HEK293 (cell line): Measurements from ENCODE around the gene APRT.

Experiments used
- CTCF ChIA-PET: fragments of 350-600 bp; formaldehyde crosslinking; extraction: SDS; loops from one replicate; lab custom pipeline; 2021; ENCODE audit warnings: antibody characterized with exemption; lab: Yijun Ruan, JAX
- POLR2A ChIA-PET: fragments of 300-600 bp; formaldehyde crosslinking; extraction: SDS; loops from one replicate; lab custom pipeline; 2020; ENCODE audit warnings: antibody characterized with exemption, inconsistent platforms; lab: Yijun Ruan, JAX
- H3K27ac ChIP-seq: fragments of 200-500 bp; sonication (Bioruptor generic); 2 replicates; pipeline ENCODE4 v1.5.1; 2014; ENCODE audit warnings: low read depth, low read length, control low read depth, inconsistent platforms; ENCODE audit errors: extremely low read depth
- H3K36me3 ChIP-seq, 2 experiments: fragments of 200-500 bp in 1 of 2; sonication (Bioruptor generic) in 1 of 2; 1 replicate in 1 of 2; 2 replicates in 1 of 2; pipeline ENCODE4 v1.5.1; 2014 to 2017; ENCODE audit warnings: inconsistent platforms in 2 of 2, low read length in 2 of 2; ENCODE audit not compliant: control insufficient read depth in 2 of 2, insufficient read depth in 1 of 2
- H3K4me1 ChIP-seq: fragments of 200-500 bp; sonication (Bioruptor generic); 2 replicates; pipeline ENCODE4 v1.5.1; 2014; ENCODE audit warnings: mild to moderate bottlenecking, low read length, inconsistent platforms; ENCODE audit not compliant: control insufficient read depth, insufficient read depth
- H3K4me3 ChIP-seq: 2 replicates; pipeline ENCODE4 v1.5.1; 2011; ENCODE audit warnings: low read depth, mild to moderate bottlenecking, control low read depth, low read length, moderate library complexity
- H3K9me3 ChIP-seq: fragments of 200-500 bp; sonication (Bioruptor generic); 2 replicates; pipeline ENCODE4 v1.5.1; 2014; ENCODE audit warnings: low read depth, low read length, inconsistent platforms; ENCODE audit not compliant: control insufficient read depth, insufficient read depth
- EGR2 ChIP-seq: fragments of 450-650 bp; formaldehyde crosslinking; IDR thresholded peaks from 2 replicates; pipeline ENCODE4 v1.5.1; 2016; ENCODE audit warnings: low read depth, missing biosample characterization, missing genetic modification characterization
- GFI1B ChIP-seq: fragments of 450-650 bp; formaldehyde crosslinking; IDR thresholded peaks from 2 replicates; pipeline ENCODE4 v1.5.1; 2016; ENCODE audit warnings: missing biosample characterization, missing genetic modification characterization
- HOXA7 ChIP-seq: sonication (generic); formaldehyde crosslinking; IDR thresholded peaks from 2 replicates; pipeline ENCODE4 v1.8.1; 2022; ENCODE audit warnings: missing genetic modification reagents, borderline replicate concordance
- KLF8 ChIP-seq: fragments of 450-650 bp; formaldehyde crosslinking; IDR thresholded peaks from 2 replicates; pipeline ENCODE4 v1.5.1; 2016; ENCODE audit warnings: missing biosample characterization, missing genetic modification characterization
- KLF9 ChIP-seq: fragments of 450-650 bp; formaldehyde crosslinking; IDR thresholded peaks from 2 replicates; pipeline ENCODE4 v1.5.1; 2016; ENCODE audit warnings: missing biosample characterization, missing genetic modification characterization, low read depth
- SCRT2 ChIP-seq: fragments of 450-650 bp; formaldehyde crosslinking; IDR thresholded peaks from 2 replicates; pipeline ENCODE4 v1.5.1; 2016; ENCODE audit warnings: missing biosample characterization, missing genetic modification characterization
- ZNF112 ChIP-seq: fragments of 450-650 bp; formaldehyde crosslinking; IDR thresholded peaks from 2 replicates; pipeline ENCODE4 v1.5.0; 2017; ENCODE audit warnings: missing biosample characterization, missing genetic modification characterization
- ZNF133 ChIP-seq: fragments of 450-650 bp; formaldehyde crosslinking; IDR thresholded peaks from 2 replicates; pipeline ENCODE4 v1.5.1; 2016; ENCODE audit warnings: missing biosample characterization, missing genetic modification characterization
- ZNF184 ChIP-seq: fragments of 450-650 bp; IDR thresholded peaks from 2 replicates; pipeline ENCODE4 v1.5.1; 2018; ENCODE audit warnings: missing biosample characterization, mild to moderate bottlenecking, missing genetic modification characterization
- ZNF221 ChIP-seq: fragments of 450-650 bp; formaldehyde crosslinking; IDR thresholded peaks from 2 replicates; pipeline ENCODE4 v1.5.1; 2017; ENCODE audit warnings: missing biosample characterization, missing genetic modification characterization, borderline replicate concordance
- ZNF239 ChIP-seq: fragments of 450-650 bp; formaldehyde crosslinking; IDR thresholded peaks from 2 replicates; pipeline ENCODE4 v1.5.1; 2016; ENCODE audit warnings: missing biosample characterization, missing genetic modification characterization
- ZNF391 ChIP-seq: fragments of 450-650 bp; formaldehyde crosslinking; IDR thresholded peaks from 2 replicates; pipeline ENCODE4 v1.5.1; 2016; ENCODE audit warnings: low read depth, missing biosample characterization, missing genetic modification characterization, borderline replicate concordance
- ZNF394 ChIP-seq: fragments of 450-650 bp; formaldehyde crosslinking; IDR thresholded peaks from 2 replicates; pipeline ENCODE4 v1.5.1; 2016; ENCODE audit warnings: missing biosample characterization, missing genetic modification characterization, mild to moderate bottlenecking, moderate library complexity, borderline replicate concordance
- ZNF521 ChIP-seq: fragments of 450-650 bp; formaldehyde crosslinking; IDR thresholded peaks from 2 replicates; pipeline ENCODE4 v1.5.1; 2017; ENCODE audit warnings: missing biosample characterization, mild to moderate bottlenecking, missing genetic modification characterization
- ZNF530 ChIP-seq: fragments of 450-650 bp; formaldehyde crosslinking; IDR thresholded peaks from 2 replicates; pipeline ENCODE4 v1.5.1; 2016; ENCODE audit warnings: low read depth, missing biosample characterization, missing genetic modification characterization
- ZNF747 ChIP-seq: fragments of 450-650 bp; formaldehyde crosslinking; IDR thresholded peaks from 2 replicates; pipeline ENCODE4 v1.5.1; 2016; ENCODE audit warnings: missing biosample characterization, missing genetic modification characterization
- TF ChIP-seq, protein P1 (sequence below): fragments of 450-650 bp; formaldehyde crosslinking; optimal IDR thresholded peaks from 2 replicates; pipeline ENCODE3; 2016; ENCODE audit warnings: missing biosample characterization, mild to moderate bottlenecking, missing genetic modification characterization
- TF ChIP-seq, protein P2 (sequence below): fragments of 450-650 bp; formaldehyde crosslinking; conservative IDR thresholded peaks from 2 replicates; pipeline ENCODE4 v1.5.1; 2016; ENCODE audit warnings: low read depth, missing biosample characterization, missing genetic modification characterization
- TF ChIP-seq, protein P3 (sequence below): fragments of 450-650 bp; formaldehyde crosslinking; IDR thresholded peaks from 2 replicates; pipeline ENCODE4 v1.5.1; 2016; ENCODE audit warnings: missing biosample characterization, missing genetic modification characterization
- TF ChIP-seq, protein P4 (sequence below): fragments of 450-650 bp; formaldehyde crosslinking; IDR thresholded peaks from 2 replicates; pipeline ENCODE4 v1.5.1; 2017; ENCODE audit warnings: missing biosample characterization, missing genetic modification characterization

Gene APRT

DNA sequence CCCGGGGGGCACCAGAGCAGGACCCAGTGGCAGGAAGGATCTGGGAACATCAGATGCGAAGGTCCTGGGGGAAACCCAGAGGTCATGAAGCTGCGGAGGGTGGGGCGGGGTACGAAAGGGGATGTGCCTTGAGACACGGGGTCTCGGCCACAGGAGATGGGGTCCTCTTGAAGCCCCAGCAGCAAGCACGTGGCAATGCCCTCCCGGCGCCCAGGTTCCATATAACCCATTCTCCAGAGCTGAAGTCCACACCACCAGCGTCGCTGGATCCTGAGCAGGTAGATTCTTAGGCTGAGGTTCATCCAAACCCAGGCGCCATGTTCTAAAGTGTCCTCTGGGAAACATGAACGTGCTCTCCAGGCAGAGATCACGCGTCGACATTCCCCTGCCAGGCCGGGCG is 47.6 kb downstream of the APRT start:
- ChIA-PET POLR2A (interaction anchor here (0.9 to 1.2 kb wide), 3 partner anchors 8 to 20 kb away, joined by 3 to 14 read pairs (median 5); no protein-coding TSS in a partner anchor), CTCF (interaction anchor here (0.6 to 3.2 kb wide), 5 partner anchors 10 to 27 kb away, joined by 4 to 25 read pairs (median 4); no protein-coding TSS in a partner anchor)
- no peak for TF ChIP-seq ZNF521 (tag by site-specific recombination)
- TF ChIP-seq KLF8 (tag by site-specific recombination): no peak
- TF ChIP-seq ZNF184 (tag by site-specific recombination): no peak
- no peak for TF ChIP-seq HOXA7 (CRISPR knock-in tag)
- no peak for TF ChIP-seq ZNF112 (tag by site-specific recombination)
- no peak for TF ChIP-seq SCRT2
- TF ChIP-seq GFI1B: no peak
- TF ChIP-seq, protein P1, sequence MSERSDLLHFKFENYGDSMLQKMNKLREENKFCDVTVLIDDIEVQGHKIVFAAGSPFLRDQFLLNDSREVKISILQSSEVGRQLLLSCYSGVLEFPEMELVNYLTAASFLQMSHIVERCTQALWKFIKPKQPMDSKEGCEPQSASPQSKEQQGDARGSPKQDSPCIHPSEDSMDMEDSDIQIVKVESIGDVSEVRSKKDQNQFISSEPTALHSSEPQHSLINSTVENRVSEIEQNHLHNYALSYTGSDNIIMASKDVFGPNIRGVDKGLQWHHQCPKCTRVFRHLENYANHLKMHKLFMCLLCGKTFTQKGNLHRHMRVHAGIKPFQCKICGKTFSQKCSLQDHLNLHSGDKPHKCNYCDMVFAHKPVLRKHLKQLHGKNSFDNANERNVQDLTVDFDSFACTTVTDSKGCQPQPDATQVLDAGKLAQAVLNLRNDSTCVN (tag by site-specific recombination): no peak
- TF ChIP-seq, protein P2, sequence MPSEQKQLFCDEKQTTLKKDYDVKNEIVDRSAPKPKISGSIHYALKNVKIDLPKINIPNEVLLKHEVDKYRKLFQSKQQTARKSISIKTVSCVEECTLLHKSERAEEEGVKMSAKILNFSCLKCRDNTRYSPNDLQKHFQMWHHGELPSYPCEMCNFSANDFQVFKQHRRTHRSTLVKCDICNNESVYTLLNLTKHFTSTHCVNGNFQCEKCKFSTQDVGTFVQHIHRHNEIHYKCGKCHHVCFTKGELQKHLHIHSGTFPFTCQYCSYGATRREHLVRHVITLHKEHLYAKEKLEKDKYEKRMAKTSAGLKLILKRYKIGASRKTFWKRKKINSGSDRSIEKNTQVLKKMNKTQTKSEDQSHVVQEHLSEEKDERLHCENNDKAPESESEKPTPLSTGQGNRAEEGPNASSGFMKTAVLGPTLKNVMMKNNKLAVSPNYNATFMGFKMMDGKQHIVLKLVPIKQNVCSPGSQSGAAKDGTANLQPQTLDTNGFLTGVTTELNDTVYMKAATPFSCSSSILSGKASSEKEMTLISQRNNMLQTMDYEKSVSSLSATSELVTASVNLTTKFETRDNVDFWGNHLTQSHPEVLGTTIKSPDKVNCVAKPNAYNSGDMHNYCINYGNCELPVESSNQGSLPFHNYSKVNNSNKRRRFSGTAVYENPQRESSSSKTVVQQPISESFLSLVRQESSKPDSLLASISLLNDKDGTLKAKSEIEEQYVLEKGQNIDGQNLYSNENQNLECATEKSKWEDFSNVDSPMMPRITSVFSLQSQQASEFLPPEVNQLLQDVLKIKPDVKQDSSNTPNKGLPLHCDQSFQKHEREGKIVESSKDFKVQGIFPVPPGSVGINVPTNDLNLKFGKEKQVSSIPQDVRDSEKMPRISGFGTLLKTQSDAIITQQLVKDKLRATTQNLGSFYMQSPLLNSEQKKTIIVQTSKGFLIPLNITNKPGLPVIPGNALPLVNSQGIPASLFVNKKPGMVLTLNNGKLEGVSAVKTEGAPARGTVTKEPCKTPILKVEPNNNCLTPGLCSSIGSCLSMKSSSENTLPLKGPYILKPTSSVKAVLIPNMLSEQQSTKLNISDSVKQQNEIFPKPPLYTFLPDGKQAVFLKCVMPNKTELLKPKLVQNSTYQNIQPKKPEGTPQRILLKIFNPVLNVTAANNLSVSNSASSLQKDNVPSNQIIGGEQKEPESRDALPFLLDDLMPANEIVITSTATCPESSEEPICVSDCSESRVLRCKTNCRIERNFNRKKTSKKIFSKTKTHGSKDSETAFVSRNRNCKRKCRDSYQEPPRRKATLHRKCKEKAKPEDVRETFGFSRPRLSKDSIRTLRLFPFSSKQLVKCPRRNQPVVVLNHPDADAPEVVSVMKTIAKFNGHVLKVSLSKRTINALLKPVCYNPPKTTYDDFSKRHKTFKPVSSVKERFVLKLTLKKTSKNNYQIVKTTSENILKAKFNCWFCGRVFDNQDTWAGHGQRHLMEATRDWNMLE (tag by site-specific recombination): no peak
- no peak for TF ChIP-seq ZNF747
- TF ChIP-seq ZNF391: no peak
- TF ChIP-seq, protein P3, sequence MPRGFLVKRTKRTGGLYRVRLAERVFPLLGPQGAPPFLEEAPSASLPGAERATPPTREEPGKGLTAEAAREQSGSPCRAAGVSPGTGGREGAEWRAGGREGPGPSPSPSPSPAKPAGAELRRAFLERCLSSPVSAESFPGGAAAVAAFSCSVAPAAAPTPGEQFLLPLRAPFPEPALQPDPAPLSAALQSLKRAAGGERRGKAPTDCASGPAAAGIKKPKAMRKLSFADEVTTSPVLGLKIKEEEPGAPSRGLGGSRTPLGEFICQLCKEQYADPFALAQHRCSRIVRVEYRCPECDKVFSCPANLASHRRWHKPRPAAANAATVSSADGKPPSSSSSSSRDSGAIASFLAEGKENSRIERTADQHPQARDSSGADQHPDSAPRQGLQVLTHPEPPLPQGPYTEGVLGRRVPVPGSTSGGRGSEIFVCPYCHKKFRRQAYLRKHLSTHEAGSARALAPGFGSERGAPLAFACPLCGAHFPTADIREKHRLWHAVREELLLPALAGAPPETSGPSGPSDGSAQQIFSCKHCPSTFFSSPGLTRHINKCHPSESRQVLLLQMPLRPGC (tag by site-specific recombination): no peak
- no peak for TF ChIP-seq KLF9 (tag by site-specific recombination)
- no peak for TF ChIP-seq EGR2 (tag by site-specific recombination)
- TF ChIP-seq ZNF221 (tag by site-specific recombination): no peak
- TF ChIP-seq, protein P4, sequence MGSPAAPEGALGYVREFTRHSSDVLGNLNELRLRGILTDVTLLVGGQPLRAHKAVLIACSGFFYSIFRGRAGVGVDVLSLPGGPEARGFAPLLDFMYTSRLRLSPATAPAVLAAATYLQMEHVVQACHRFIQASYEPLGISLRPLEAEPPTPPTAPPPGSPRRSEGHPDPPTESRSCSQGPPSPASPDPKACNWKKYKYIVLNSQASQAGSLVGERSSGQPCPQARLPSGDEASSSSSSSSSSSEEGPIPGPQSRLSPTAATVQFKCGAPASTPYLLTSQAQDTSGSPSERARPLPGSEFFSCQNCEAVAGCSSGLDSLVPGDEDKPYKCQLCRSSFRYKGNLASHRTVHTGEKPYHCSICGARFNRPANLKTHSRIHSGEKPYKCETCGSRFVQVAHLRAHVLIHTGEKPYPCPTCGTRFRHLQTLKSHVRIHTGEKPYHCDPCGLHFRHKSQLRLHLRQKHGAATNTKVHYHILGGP: no peak
- TF ChIP-seq ZNF530: no peak
- no peak for TF ChIP-seq ZNF133 (tag by site-specific recombination)
- no peak for TF ChIP-seq ZNF394 (tag by site-specific recombination)
- no peak for TF ChIP-seq ZNF239
- Histone ChIP-seq H3K9me3 (no peaks in the 10 kb centered on the region), H3K36me3 (no peaks in the 10 kb centered on the region), H3K4me1 (peaks cover 18% of the 10 kb centered on the region), H3K27ac (no peak overlapping the region), H3K4me3 (no peak overlapping the region)
